Ovary (tissue), 9 donors: ENCODE data around the gene TPK1. TPM values are rescaled to one million over a fixed set of nuclear protein-coding genes. Genes with fewer than 3 reads are reported as not detected.

Experiments
- DNase-seq, 5 donors: peaks; one replicate each; pipeline ENCODE4 v3.0.0-alpha.2; 2019 to 2020
- H3K27ac ChIP-seq, 2 donors: fragments of 200-600 bp; one replicate each; pipeline versions ENCODE4 v1.5.1 to v1.8.0; 2019 to 2022
- H3K27me3 ChIP-seq: fragments of 200-600 bp; one replicate; pipeline ENCODE4 v1.8.0; 2022
- H3K36me3 ChIP-seq: fragments of 200-600 bp; sonication (generic); one replicate; pipeline ENCODE4 v1.5.1; 2019
- H3K4me1 ChIP-seq: one replicate; pipeline ENCODE4 v1.8.1; 2013; ENCODE audit warnings: mild to moderate bottlenecking, moderate library complexity; ENCODE audit not compliant: insufficient read depth
- H3K4me3 ChIP-seq: fragments of 200-600 bp; sonication (generic); one replicate; pipeline ENCODE4 v1.5.1; 2017
- H3K9me3 ChIP-seq, 2 donors: fragments of 200-600 bp in 1 of 2; sonication (generic) in 1 of 2; one replicate each; pipeline versions ENCODE4 v1.5.1 to v1.8.1; 2013 to 2019; ENCODE audit warnings: mild to moderate bottlenecking in 1 of 2, moderate library complexity in 1 of 2
- EP300 ChIP-seq: sonication (generic); formaldehyde crosslinking; IDR thresholded peaks from one replicate; pipeline ENCODE4 v1.6.1; 2017; ENCODE audit warnings: antibody characterized with exemption
- POLR2A ChIP-seq: fragments of 450-650 bp; IDR thresholded peaks from one replicate; pipeline ENCODE4 v1.6.1; 2017; ENCODE audit warnings: antibody characterized with exemption, mild to moderate bottlenecking, moderate library complexity
- WGBS, 3 donors: extraction: QIAGEN DNeasy Blood & Tissue Kit in 1 of 3; methylation state at CpG; one replicate each; pipeline versions ENCODE4 v1.1.5 to v1.1.7; 2013 to 2017; 5-methylcytosine and 5-hydroxymethylcytosine counted together
- intact Hi-C, 4 donors: fragments of 100-400 bp; cut with DNase I; formaldehyde crosslinking; loops; one replicate each; pipeline versions ENCODE4 v1.11.0 to v1.15.1; 2022 to 2023
- polyA plus RNA-seq, 2 donors: library from polyadenylated mRNA; stranded (reverse); fragments of 200-250 nt in 1 of 2; fragments of 350-450 nt in 1 of 2; fragmentation: Illumina TruSeq in 1 of 2; extraction: RNeasy Lipid Tissue Mini Kit (QIAGEN cat#74804) in 1 of 2; gene quantifications; one replicate each; pipeline ENCODE4 v1.2.3, GENCODE V29; 2013 to 2014
- total RNA-seq, 7 donors: library from RNA; depleted of rRNA in 2 of 7; stranded (reverse); fragments of >200 nt in 2 of 7; fragmentation: NEBNext Ultra II Directional in 3 of 7; extraction: Animal tissue kit (Norgen Biotek cat#: 25700) in 3 of 7; gene quantifications; one replicate each; pipeline versions ENCODE4 v1.1.0 to v1.2.4, GENCODE V29; 2016 to 2023
- TF ChIP-seq, protein P1 (sequence below), 3 donors: fragments of 450-650 bp in 2 of 3; fragments of 200-600 bp in 1 of 3; IDR thresholded peaks; one replicate each; pipeline versions ENCODE4 v1.5.1 to v1.8.0; 2016 to 2022; ENCODE audit warnings: antibody characterized with exemption in 3 of 3, mild to moderate bottlenecking in 1 of 3
- donor health status: DM: no; HTN: no; CAD: no; lungs with moderate emphysema.
- donor health status: DM: no; HTN: no; CAD: no.
- donor health status: Bipolar disorder and iron deficiency.
- donor health status: DM: yes; HTN: yes; CAD: no.
- donor health status: DM: no; HTN: no; CAD: no.
- donor health status: DM: yes; HTN: yes; CAD: no.

The TPK1 gene
- total and polyA plus RNA-seq, 9 donors: 3.2 to 13.1 (median 4.6) TPM

DNA sequence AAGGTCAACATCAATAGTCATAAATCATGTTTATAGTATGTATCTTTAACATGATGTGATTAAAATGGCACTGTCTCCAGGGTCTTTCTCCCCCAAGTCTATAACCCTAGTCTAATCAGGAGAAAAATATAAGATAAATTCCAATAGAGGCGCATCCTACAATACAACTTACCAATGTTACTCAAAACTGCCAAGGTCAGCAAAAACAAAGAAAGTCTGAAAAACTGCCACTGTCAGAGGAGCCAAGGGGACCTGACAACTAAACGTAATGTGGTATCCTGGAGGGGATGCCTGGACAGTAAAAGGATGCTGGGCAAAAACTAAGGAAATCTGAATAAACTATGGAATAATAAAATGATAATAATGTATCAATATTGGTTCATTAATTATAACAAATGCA is 63.9 kb downstream of the TPK1 start:
- Histone ChIP-seq H3K27ac (no peak overlapping the region), H3K4me1 (no peaks in the 10 kb centered on the region), H3K27me3 (no peaks in the 10 kb centered on the region), H3K4me3 (no peak overlapping the region), H3K36me3 (no peaks in the 10 kb centered on the region), H3K9me3 (no peaks in the 10 kb centered on the region)
- 86 to 95% (median 92%) methylated on average over 2 of the region's 2 CpGs for WGBS, 3 donors
- TF ChIP-seq EP300 (no peak), POLR2A (no peak)
- TF ChIP-seq, protein P1, sequence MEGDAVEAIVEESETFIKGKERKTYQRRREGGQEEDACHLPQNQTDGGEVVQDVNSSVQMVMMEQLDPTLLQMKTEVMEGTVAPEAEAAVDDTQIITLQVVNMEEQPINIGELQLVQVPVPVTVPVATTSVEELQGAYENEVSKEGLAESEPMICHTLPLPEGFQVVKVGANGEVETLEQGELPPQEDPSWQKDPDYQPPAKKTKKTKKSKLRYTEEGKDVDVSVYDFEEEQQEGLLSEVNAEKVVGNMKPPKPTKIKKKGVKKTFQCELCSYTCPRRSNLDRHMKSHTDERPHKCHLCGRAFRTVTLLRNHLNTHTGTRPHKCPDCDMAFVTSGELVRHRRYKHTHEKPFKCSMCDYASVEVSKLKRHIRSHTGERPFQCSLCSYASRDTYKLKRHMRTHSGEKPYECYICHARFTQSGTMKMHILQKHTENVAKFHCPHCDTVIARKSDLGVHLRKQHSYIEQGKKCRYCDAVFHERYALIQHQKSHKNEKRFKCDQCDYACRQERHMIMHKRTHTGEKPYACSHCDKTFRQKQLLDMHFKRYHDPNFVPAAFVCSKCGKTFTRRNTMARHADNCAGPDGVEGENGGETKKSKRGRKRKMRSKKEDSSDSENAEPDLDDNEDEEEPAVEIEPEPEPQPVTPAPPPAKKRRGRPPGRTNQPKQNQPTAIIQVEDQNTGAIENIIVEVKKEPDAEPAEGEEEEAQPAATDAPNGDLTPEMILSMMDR (IDR thresholded peaks at IDR 0.05): no peak
- no peak for DNase-seq
- intact Hi-C loops: no loop called here

DNA sequence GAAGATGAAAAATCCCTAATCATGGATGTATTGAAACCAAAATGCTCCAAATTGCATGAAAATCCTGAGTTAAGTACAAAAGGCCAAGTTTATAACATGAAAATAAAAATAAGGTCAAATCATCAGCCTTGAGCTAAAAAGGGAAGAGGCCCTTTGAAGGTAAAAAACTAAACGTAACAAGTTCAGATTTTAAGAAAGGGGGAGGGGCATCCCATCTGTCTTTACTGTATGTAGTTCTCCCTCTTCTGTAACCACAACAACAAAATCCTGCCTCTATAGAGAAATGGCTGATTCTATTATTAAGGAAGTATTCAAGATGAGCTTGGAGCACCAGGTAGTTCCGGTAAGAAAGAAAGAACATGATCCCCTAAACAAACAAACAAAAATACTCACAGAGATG is 64.7 kb downstream of the TPK1 start:
- Histone ChIP-seq H3K9me3 (no peaks in the 10 kb centered on the region), H3K27ac (no peak overlapping the region), H3K4me1 (no peaks in the 10 kb centered on the region), H3K36me3 (no peaks in the 10 kb centered on the region), H3K27me3 (no peaks in the 10 kb centered on the region), H3K4me3 (no peak overlapping the region)
- TF ChIP-seq, protein P1 (IDR thresholded peaks at IDR 0.05): no peak
- TF ChIP-seq POLR2A (no peak), EP300 (no peak)
- no peak for DNase-seq
- intact Hi-C loops: no loop called here
- 35 to 54% (median 43%) methylated on average over 2 of the region's 2 CpGs for WGBS, 3 donors

DNA sequence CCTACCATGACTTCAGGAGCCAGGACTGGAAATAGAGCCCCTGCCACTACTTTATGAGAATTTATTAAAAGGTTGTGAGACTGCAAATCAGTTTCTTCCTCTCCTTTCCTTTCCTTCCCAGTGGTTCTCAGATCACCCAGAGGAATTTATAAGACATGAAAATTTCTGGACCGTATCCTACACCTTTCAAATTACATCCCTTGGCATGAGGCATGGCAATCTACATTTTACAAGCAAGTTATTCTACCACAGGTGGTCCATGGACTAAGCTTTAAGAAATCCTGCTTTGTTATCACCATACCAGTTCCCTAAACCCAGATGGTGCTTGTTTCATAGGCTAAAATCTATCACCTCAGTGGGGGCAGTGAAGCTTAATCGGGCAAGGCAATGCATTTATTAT is 66.5 kb downstream of the TPK1 start:
- DNase-seq: no peak
- Histone ChIP-seq H3K9me3 (no peaks in the 10 kb centered on the region), H3K27me3 (no peaks in the 10 kb centered on the region), H3K27ac (no peak overlapping the region), H3K4me3 (no peak overlapping the region), H3K36me3 (no peaks in the 10 kb centered on the region), H3K4me1 (no peaks in the 10 kb centered on the region)
- 90 to 94% (median 90%) methylated on average over 2 of the region's 2 CpGs for WGBS, 3 donors
- TF ChIP-seq EP300: no peak
- no peak for TF ChIP-seq POLR2A
- TF ChIP-seq, protein P1 (IDR thresholded peaks at IDR 0.05): no peak
- intact Hi-C loops: no loop called here

DNA sequence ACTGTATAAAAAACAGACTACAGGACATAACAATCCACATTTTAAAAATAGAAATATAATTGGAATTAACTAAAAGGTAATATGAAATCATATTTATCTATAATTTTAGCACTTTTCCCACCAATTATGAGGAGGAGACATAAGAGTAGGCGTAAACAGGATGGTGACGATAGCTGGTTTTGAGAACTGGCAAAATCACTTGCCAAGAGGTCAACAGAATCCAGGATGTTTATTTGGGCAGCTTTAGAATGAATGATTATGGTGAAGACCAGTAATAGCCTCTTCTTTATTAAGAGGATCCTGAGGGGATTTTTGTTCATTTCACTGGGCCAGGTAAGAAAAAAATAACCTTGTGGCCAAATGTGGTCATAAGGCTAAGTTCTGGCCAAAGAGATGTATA is 67.2 kb downstream of the TPK1 start:
- H3K4me3 ChIP-seq: no peak overlapping the region
- DNase-seq: no peak
- H3K27ac ChIP-seq: no peak overlapping the region
- TF ChIP-seq, protein P1 (IDR thresholded peaks at IDR 0.05): no peak
- TF ChIP-seq POLR2A: no peak
- TF ChIP-seq EP300: no peak
- 91 to 94% (median 92%) methylated on average over 2 of the region's 2 CpGs for WGBS, 3 donors
- no peaks in the 10 kb centered on the region for H3K9me3 ChIP-seq
- no peaks in the 10 kb centered on the region for H3K4me1 ChIP-seq
- H3K36me3 ChIP-seq: no peaks in the 10 kb centered on the region
- no peaks in the 10 kb centered on the region for H3K27me3 ChIP-seq
- intact Hi-C loops: no loop called here

DNA sequence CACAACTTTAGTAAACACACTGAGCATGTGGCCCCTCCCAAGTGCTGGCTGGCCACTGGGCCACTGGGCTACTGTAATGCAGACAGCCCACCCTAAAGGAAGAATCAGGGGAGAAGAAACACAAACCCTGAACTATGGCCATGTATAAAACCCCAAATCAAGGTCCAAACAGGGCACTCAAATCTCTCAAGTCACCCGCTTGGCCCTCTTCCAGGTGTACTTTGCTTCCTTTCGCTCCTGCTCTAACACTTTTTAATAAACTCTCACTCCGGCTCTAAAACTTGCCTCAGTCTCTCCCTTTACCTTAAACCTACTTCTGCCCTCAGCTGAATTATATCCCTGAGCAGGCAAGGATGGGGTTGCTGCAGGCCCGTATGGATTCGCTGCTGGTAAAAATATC is 72.6 kb downstream of the TPK1 start:
- H3K36me3 ChIP-seq: no peaks in the 10 kb centered on the region
- intact Hi-C loops: no loop called here
- TF ChIP-seq POLR2A (no peak), EP300 (no peak)
- TF ChIP-seq, protein P1 (IDR thresholded peaks at IDR 0.05): no peak
- H3K27ac ChIP-seq: no peak overlapping the region
- H3K4me1 ChIP-seq: no peaks in the 10 kb centered on the region
- 90 to 95% (median 94%) methylated on average over 5 of the region's 5 CpGs for WGBS, 3 donors
- no peak for DNase-seq
- no peaks in the 10 kb centered on the region for H3K27me3 ChIP-seq
- no peak overlapping the region for H3K4me3 ChIP-seq
- no peaks in the 10 kb centered on the region for H3K9me3 ChIP-seq
